GM12874 (cell line): ENCODE results near the gene TBC1D8.

Experiments
- CTCF ChIP-seq: IDR thresholded peaks from 2 replicates; pipeline ENCODE4 v1.5.1; 2011; ENCODE audit warnings: low read depth, mild to moderate bottlenecking, control low read depth, low read length, moderate library complexity; ENCODE audit not compliant: insufficient read depth

The TBC1D8 gene

GRCh38 chr2:101012054-101012705, 139.0 kb downstream of the TBC1D8 start:
- no peak for TF ChIP-seq CTCF

- TF ChIP-seq CTCF: no peak
Observed at GRCh38 chr2:101011152-101011551, 140.0 kb downstream of the TBC1D8 start.

GRCh38 chr2:101007415-101008345, 143.5 kb downstream of the TBC1D8 start:
- no peak for TF ChIP-seq CTCF

- TF ChIP-seq CTCF: no peak
Observed at GRCh38 chr2:101006065-101006715, 145.0 kb downstream of the TBC1D8 start.

GRCh38 chr2:101004620-101005325, 146.4 kb downstream of the TBC1D8 start:
- TF ChIP-seq CTCF: no peak

- no peak for TF ChIP-seq CTCF
Observed at GRCh38 chr2:101003278-101003775, 147.9 kb downstream of the TBC1D8 start.
